NB4 (cell line): ENCODE results near the gene SRP19.
"Not testable (repeated sequence)": the region's sequence is repeated elsewhere in the genome, so short reads cannot be mapped to it uniquely, and the experiment has no call there.

Experiments used
- DNase-seq: peaks from one replicate; pipeline ENCODE4 v3.0.0; 2010; ENCODE audit warnings: low read depth
- H3K4me3 ChIP-seq: one replicate; pipeline ENCODE4 v1.5.1; 2011; ENCODE audit warnings: mild to moderate bottlenecking, low read depth, low read length, moderate library complexity
- CTCF ChIP-seq: IDR thresholded peaks from one replicate; pipeline ENCODE4 v1.5.1; 2012; ENCODE audit warnings: low read depth, low read length
- MAX ChIP-seq: IDR thresholded peaks from 2 replicates; pipeline ENCODE4 v1.6.1; 2011; ENCODE audit warnings: low read depth, low read length
- MYC ChIP-seq: IDR thresholded peaks from 2 replicates; pipeline ENCODE4 v1.6.1; 2011; ENCODE audit warnings: low read depth, low read length
- POLR2A ChIP-seq: IDR thresholded peaks from 2 replicates; pipeline ENCODE4 v1.6.1; 2011; ENCODE audit warnings: mild to moderate bottlenecking; ENCODE audit not compliant: insufficient read length; ENCODE audit errors: extremely low read depth

SRP19 gene

GRCh38 chr5:112848116-112848811, 12.8 kb upstream of the SRP19 start:
- peak; percentile 75 for DNase-seq
- H3K4me3 ChIP-seq, result no peak overlapping the region

GRCh38 chr5:112849912-112850311, 11.2 kb upstream of the SRP19 start:
- no peak for DNase-seq
- H3K4me3 ChIP-seq, result no peak overlapping the region
- no peak for TF ChIP-seq MYC
- TF ChIP-seq POLR2A, result no peak
- no peak for TF ChIP-seq CTCF
- TF ChIP-seq MAX, result no peak

More at GRCh38 chr5:112848116-112848811, 12.8 kb upstream of the SRP19 start:
- TF ChIP-seq MAX, result no peak
- TF ChIP-seq POLR2A, result no peak
- TF ChIP-seq MYC, result no peak
- peak; percentile 68 for TF ChIP-seq CTCF

- no peak for TF ChIP-seq CTCF
- no peak for TF ChIP-seq MAX
- TF ChIP-seq POLR2A, result no peak
- no peak for TF ChIP-seq MYC
- H3K4me3 ChIP-seq, result no peak overlapping the region
- no peak for DNase-seq
These were observed 6.4 kb upstream of the SRP19 start for GRCh38 chr5:112854651-112855050.

GRCh38 chr5:112857866-112858265, 3.2 kb upstream of the SRP19 start:
- DNase-seq, result no peak
- H3K4me3 ChIP-seq, result no peak overlapping the region
- TF ChIP-seq POLR2A (no peak), MYC (no peak), CTCF (no peak), MAX (no peak)

- DNase-seq, result not testable (repeated sequence)
- H3K4me3 ChIP-seq, result peak overlapping the region; percentile 99
These were observed 537 bp upstream of the SRP19 start for GRCh38 chr5:112860571-112860928.

- DNase-seq, result no peak
- H3K4me3 ChIP-seq, result peak overlapping the region; percentile 99
- TF ChIP-seq CTCF (no peak), POLR2A (no peak), MAX (no peak), MYC (no peak)
These were observed 525 bp downstream of the SRP19 start for GRCh38 chr5:112861638-112861985.
